ENCODE results near the gene ZNF587B. TPM values are rescaled to one million over a fixed set of nuclear protein-coding genes. Genes with fewer than 3 reads are reported as not detected.

The ZNF587B gene
- total RNA-seq, 1 donor, result 24.2 TPM

Other genes with a start within 250 kb of the ZNF587B start
- 11.2 and 11.6 TPM in 2 replicates for gene ZIK1, start 246.2 kb upstream of the ZNF587B start, total RNA-seq
- gene ZNF530, start 230.4 kb upstream of the ZNF587B start, total RNA-seq, result 4.1 and 4.7 TPM in 2 replicates
- gene ZNF134, start 216.1 kb upstream of the ZNF587B start, total RNA-seq, result 18.5 and 22.1 TPM in 2 replicates
- gene ZNF211, start 197.1 kb upstream of the ZNF587B start, total RNA-seq, result 9.4 and 10.9 TPM in 2 replicates
- under 0.01 and 0.36 TPM in 2 replicates for gene ZSCAN4, start 161.4 kb upstream of the ZNF587B start, total RNA-seq
- 8.3 and 9.8 TPM in 2 replicates for gene ZNF551, start 148.3 kb upstream of the ZNF587B start, total RNA-seq
- 6.8 and 7.6 TPM in 2 replicates for gene ZNF154, start 121.1 kb upstream of the ZNF587B start, total RNA-seq
- gene ZNF671, start 102.7 kb upstream of the ZNF587B start, total RNA-seq, result 11.2 TPM in 2 replicates
- 15.9 and 16.3 TPM in 2 replicates for gene ZNF776, start 83.5 kb upstream of the ZNF587B start, total RNA-seq
- gene ZNF586, start 60.6 kb upstream of the ZNF587B start, total RNA-seq, result 19.5 and 21.5 TPM in 2 replicates
- gene ZNF552, start 15.4 kb upstream of the ZNF587B start, total RNA-seq, result 5.8 and 5.9 TPM in 2 replicates
- gene ZNF587, start 19.6 kb downstream of the ZNF587B start, total RNA-seq, result 21.8 and 26.4 TPM in 2 replicates
- 12.7 and 15.9 TPM in 2 replicates for gene ZNF814, start 58.7 kb downstream of the ZNF587B start, total RNA-seq
- 20.6 TPM in 2 replicates for gene ZNF417, start 86.3 kb downstream of the ZNF587B start, total RNA-seq
- gene ZNF418, start 105.1 kb downstream of the ZNF587B start, total RNA-seq, result 4.7 and 5.1 TPM in 2 replicates
- gene ZNF256, start 117.4 kb downstream of the ZNF587B start, total RNA-seq, result 5.8 and 5.9 TPM in 2 replicates
- gene C19orf18, start 144.2 kb downstream of the ZNF587B start, total RNA-seq, result 0.36 TPM in 1 of 2 replicates, not detected in the other
- 16.3 and 17.4 TPM in 2 replicates for gene ZNF606, start 172.5 kb downstream of the ZNF587B start, total RNA-seq
- 0.36 TPM in 1 of 2 replicates, not detected in the other for gene ZSCAN1, start 203.7 kb downstream of the ZNF587B start, total RNA-seq
- gene ZNF135, start 229.0 kb downstream of the ZNF587B start, total RNA-seq, result 6.5 and 8.3 TPM in 2 replicates

Data from osteoblast (primary cell).